ENCODE data around the gene ADIPOQ. TPM values are rescaled to one million over a fixed set of nuclear protein-coding genes. Genes with fewer than 3 reads are reported as not detected.
A peak's percentile ranks its signal among the peaks of the same experiment; 100 is the strongest.
"Not testable (repeated sequence)": the region's sequence is repeated elsewhere in the genome, so short reads cannot be mapped to it uniquely, and the experiment has no call there.

The ADIPOQ gene
- total RNA-seq, 1 donor from 2014 or later, result 8.2 TPM

- no peaks in the 10 kb centered on the region for H3K36me3 ChIP-seq
- H3K27me3 ChIP-seq, result no peaks in the 10 kb centered on the region
- H3K27ac ChIP-seq, result no peak overlapping the region
- peak; percentile 34 to 59 (median 37) for TF ChIP-seq CTCF (IDR thresholded peaks at IDR 0.05)
- DNase-seq (ENCODE audit: low spot score in 2 of 2), result no peak
- H3K4me3 ChIP-seq, result no peak overlapping the region
- no peaks in the 10 kb centered on the region for H3K4me1 ChIP-seq
- intact Hi-C loops (cut with DNase I), result loop anchor here (1.0 to 5.0 kb wide), 2 partner anchors 83 to 316 kb away; partner anchors contain the start of gene ST6GAL1
- no peaks in the 10 kb centered on the region for H3K9me3 ChIP-seq
Measured at GRCh38 chr3:186849374-186849975, 7.0 kb downstream of the ADIPOQ start.

- H3K4me1 ChIP-seq; H3K27ac ChIP-seq; H3K9me3 ChIP-seq; H3K36me3 ChIP-seq; H3K27me3 ChIP-seq; H3K4me3 ChIP-seq; DNase-seq (ENCODE audit: low spot score in 2 of 2); intact Hi-C loops (cut with DNase I): not testable (repeated sequence)
Measured at GRCh38 chr3:186851835-186852234, 9.3 kb downstream of the ADIPOQ start.

- H3K4me3 ChIP-seq, result no peak overlapping the region
- DNase-seq (ENCODE audit: low spot score in 2 of 2), result no peak
- no peaks in the 10 kb centered on the region for H3K9me3 ChIP-seq
- intact Hi-C loops (cut with DNase I), result no loop called here
- no peak overlapping the region for H3K27ac ChIP-seq
- H3K36me3 ChIP-seq, result no peaks in the 10 kb centered on the region
- H3K27me3 ChIP-seq, result no peaks in the 10 kb centered on the region
- TF ChIP-seq CTCF (IDR thresholded peaks at IDR 0.05), result no peak
- no peaks in the 10 kb centered on the region for H3K4me1 ChIP-seq
Measured at GRCh38 chr3:186852994-186853393, 10.5 kb downstream of the ADIPOQ start.

GRCh38 chr3:186854146-186854545 is 11.6 kb downstream of the ADIPOQ start:
- DNase-seq (ENCODE audit: low spot score in 2 of 2), result no peak
- intact Hi-C loops (cut with DNase I), result no loop called here
- H3K27ac ChIP-seq, result no peak overlapping the region
- no peaks in the 10 kb centered on the region for H3K4me1 ChIP-seq
- H3K4me3 ChIP-seq, result no peak overlapping the region
- H3K27me3 ChIP-seq, result no peaks in the 10 kb centered on the region
- no peak for TF ChIP-seq CTCF (IDR thresholded peaks at IDR 0.05)
- H3K9me3 ChIP-seq, result peaks cover 0 to 4% of the 10 kb centered on the region in 2 donors
- H3K36me3 ChIP-seq, result no peaks in the 10 kb centered on the region

- Histone ChIP-seq H3K4me1 (no peaks in the 10 kb centered on the region), H3K27ac (no peak overlapping the region), H3K27me3 (no peaks in the 10 kb centered on the region), H3K9me3 (peaks cover 0 to 10% of the 10 kb centered on the region in 2 donors), H3K4me3 (no peak overlapping the region), H3K36me3 (no peaks in the 10 kb centered on the region)
- TF ChIP-seq CTCF (IDR thresholded peaks at IDR 0.05), result no peak
- DNase-seq (ENCODE audit: low spot score in 2 of 2), result no peak
- intact Hi-C loops (cut with DNase I), result no loop called here
Measured at GRCh38 chr3:186854954-186855353, 12.4 kb downstream of the ADIPOQ start.

GRCh38 chr3:186857743-186858142 is 15.2 kb downstream of the ADIPOQ start:
- TF ChIP-seq CTCF (IDR thresholded peaks at IDR 0.05), result no peak
- Histone ChIP-seq H3K27me3 (no peaks in the 10 kb centered on the region), H3K4me3 (no peak overlapping the region), H3K4me1 (no peaks in the 10 kb centered on the region), H3K9me3 (peaks cover 0 to 10% of the 10 kb centered on the region in 2 donors), H3K36me3 (no peaks in the 10 kb centered on the region), H3K27ac (no peak overlapping the region)
- intact Hi-C loops (cut with DNase I), result no loop called here
- DNase-seq (ENCODE audit: low spot score in 2 of 2), result no peak

- H3K4me3 ChIP-seq; H3K9me3 ChIP-seq; H3K27me3 ChIP-seq; H3K27ac ChIP-seq; intact Hi-C loops (cut with DNase I); DNase-seq (ENCODE audit: low spot score in 2 of 2); H3K36me3 ChIP-seq; H3K4me1 ChIP-seq: not testable (repeated sequence)
Measured at GRCh38 chr3:186865215-186865853, 22.8 kb downstream of the ADIPOQ start.

GRCh38 chr3:186866095-186866494 is 23.6 kb downstream of the ADIPOQ start:
- H3K9me3 ChIP-seq; H3K4me1 ChIP-seq; H3K36me3 ChIP-seq; H3K27me3 ChIP-seq; H3K27ac ChIP-seq; DNase-seq (ENCODE audit: low spot score in 2 of 2); H3K4me3 ChIP-seq; intact Hi-C loops (cut with DNase I): not testable (repeated sequence)
